ENCODE data around the gene KIF13A. TPM values are rescaled to one million over a fixed set of nuclear protein-coding genes. Genes with fewer than 3 reads are reported as not detected.

KIF13A gene
- total RNA-seq, 4 donors from 2014 or later, result 32.1 to 58.2 (median 56.5) TPM

DNA sequence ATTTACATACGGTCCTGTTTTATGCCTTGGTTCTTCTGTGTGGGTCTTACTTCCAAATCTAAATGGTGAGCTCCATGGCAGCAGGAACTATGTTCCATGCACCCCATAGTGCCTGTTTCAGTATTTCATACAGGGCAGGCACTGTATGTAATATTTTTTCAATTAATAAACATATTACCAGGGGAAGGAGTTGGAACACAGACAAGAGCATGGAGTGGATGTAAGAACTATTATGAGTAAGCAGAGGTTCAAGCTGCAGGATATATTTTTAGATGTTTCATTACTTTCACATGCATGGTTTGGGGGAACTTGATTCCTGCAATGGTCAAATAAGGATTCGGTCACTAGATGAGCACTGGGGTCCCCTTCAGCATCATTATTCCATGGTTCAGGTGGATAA is 108.3 kb downstream of the KIF13A start:
- TF ChIP-seq, protein P1, sequence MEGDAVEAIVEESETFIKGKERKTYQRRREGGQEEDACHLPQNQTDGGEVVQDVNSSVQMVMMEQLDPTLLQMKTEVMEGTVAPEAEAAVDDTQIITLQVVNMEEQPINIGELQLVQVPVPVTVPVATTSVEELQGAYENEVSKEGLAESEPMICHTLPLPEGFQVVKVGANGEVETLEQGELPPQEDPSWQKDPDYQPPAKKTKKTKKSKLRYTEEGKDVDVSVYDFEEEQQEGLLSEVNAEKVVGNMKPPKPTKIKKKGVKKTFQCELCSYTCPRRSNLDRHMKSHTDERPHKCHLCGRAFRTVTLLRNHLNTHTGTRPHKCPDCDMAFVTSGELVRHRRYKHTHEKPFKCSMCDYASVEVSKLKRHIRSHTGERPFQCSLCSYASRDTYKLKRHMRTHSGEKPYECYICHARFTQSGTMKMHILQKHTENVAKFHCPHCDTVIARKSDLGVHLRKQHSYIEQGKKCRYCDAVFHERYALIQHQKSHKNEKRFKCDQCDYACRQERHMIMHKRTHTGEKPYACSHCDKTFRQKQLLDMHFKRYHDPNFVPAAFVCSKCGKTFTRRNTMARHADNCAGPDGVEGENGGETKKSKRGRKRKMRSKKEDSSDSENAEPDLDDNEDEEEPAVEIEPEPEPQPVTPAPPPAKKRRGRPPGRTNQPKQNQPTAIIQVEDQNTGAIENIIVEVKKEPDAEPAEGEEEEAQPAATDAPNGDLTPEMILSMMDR (IDR thresholded peaks at IDR 0.05; ENCODE audit: low read depth), result no peak

DNA sequence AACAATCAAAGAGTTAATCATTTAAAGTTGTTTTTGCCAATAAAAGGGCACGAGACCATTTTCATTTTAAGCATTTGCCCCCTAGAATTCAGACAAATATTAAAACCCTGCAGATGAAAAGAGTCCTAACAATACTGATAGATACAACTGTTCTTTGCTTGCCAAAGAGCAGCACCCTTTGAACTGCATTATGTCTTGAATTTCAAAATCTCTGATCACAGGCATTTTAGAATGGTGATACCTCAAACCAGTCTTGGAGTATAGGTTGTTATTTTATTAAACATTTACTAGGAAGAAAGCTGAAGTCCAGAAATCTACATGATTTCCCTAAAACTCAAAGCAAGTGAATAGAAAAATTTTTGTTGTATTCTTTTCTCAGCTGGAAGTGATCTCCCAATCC is 108.7 kb downstream of the KIF13A start:
- TF ChIP-seq, protein P1 (IDR thresholded peaks at IDR 0.05; ENCODE audit: low read depth), result no peak

DNA sequence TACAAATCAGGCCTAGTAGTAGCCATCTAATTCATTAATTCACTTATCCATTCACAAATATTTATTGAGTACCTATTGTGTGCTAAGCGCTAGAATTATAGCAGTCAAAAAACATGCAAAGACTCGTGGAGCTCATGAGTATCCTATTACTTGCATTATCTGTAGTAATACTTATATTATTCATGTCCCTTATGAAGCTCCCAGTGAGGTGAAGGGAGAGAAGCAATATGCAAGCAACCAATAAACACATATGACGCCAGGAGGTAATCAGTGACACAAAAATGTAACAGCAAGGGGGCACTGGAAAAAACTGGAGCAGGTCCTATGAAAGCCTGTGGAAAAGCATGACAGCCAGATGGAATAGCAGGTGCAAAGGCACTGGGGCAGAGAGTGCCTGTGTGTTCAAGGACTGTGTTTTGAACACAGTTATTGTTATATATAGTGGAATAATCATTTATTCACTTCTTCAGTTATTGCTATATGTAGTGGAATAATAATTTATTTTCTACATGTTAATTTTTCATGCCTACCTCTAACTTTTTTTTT is 109.5 kb downstream of the KIF13A start:
- TF ChIP-seq, protein P1 (IDR thresholded peaks at IDR 0.05; ENCODE audit: low read depth), result no peak

DNA sequence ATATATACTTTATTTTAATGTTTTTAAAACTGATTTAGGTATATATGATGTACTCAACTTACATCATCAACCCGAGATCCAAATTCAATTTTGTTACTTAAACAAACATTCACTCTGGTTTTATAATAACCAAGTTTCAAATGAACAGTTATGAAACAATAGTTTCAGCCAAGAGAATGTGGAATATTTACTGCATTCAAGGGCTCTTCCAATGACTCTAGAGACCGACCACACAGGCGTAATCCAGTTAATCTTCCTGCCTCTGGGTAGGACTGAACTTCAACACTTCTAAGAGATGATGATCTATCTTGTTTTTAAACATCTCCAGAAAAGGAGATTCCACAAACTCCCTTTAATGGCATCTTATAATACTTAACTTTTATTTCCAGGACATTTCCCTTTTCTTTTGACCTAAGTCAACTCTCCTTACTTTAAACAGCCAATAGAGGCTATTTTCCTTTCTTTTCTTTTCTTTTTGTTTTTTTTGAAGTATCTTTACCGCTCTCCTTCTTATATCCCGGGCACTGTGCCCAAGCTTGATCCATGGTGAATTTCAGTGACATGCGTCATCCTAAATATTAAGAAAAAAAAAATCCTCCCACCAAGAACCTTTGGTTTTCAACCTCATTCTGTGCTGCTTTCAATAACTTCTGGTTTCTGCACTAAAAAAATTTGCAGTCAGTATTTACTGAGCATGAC is 110.1 kb downstream of the KIF13A start:
- TF ChIP-seq, protein P1 (IDR thresholded peaks at IDR 0.05; ENCODE audit: low read depth), result no peak

DNA sequence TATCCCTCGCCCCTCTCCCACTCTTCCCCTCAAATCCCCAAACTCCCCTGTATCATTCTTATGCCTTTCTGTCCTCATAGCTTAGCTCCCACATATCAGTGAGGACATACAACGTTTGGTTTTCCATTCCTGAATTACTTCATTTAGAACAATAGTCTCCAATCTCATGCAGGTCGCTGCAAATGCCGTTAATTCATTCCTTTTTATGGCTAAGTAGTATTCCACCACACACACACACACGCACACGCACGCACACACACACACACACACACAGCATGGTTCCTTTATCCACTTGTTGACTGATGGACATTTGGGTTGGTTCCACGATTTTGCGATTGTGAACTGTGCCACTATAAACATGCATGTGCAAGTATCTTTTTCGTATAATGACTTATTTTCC is 112.7 kb downstream of the KIF13A start:
- TF ChIP-seq, protein P1 (IDR thresholded peaks at IDR 0.05; ENCODE audit: low read depth), result no peak

DNA sequence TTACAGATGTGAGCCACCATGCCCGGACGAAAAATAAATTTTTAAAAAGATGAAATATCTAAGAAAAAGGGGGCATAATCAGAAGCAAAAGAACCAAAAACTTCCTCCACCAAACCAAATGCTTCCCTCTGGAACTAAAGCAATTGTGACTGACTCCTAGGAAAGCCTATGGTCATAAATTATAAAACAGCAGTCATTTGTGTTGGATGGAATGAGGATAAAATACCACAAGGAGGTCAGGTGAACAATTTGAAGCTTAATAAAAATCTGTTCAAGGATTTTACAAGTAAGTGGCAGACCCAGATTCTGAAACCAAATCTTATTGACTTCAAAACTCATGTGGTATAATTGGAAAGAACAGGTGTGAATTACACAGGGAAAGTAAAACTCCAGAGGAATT is 114.5 kb downstream of the KIF13A start:
- TF ChIP-seq, protein P1 (IDR thresholded peaks at IDR 0.05; ENCODE audit: low read depth), result no peak

DNA sequence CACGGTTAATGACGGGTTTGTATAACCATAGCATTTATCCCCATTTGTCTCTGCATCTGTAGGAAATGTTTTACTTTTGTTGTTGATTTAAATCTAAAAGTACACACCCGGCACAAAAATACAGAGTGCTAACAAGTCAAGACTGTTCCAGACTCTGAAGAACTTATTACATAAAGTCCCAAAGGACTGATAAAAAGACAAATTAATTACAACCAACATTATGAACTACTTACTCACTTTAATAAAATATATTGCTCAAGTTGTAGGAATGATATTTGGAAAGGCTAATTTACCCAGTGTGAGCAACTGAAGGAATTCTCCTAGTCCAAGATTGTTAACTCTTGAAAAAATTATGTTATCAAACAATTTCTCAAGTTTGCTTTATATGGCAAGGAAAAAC is 115.6 kb downstream of the KIF13A start:
- TF ChIP-seq, protein P1 (IDR thresholded peaks at IDR 0.05; ENCODE audit: low read depth), result no peak

Data from subcutaneous adipose tissue (tissue), 4 donors.